GM12878 (cell line): Measurements from ENCODE around the gene NEO1. TPM values are rescaled to one million over a fixed set of nuclear protein-coding genes. Genes with fewer than 3 reads are reported as not detected.

ENCODE experiments used
- ATAC-seq: fragments of 200-7000 bp; cut with Tn5 transposase; 3 replicates; pipeline ENCODE4 v1.9.1; 2020; ENCODE audit warnings: mild to moderate bottlenecking, moderate library complexity
- BruUV-seq: library from RNA; stranded (reverse); fragments of 400-500 nt; replicated peaks from 2 replicates; lab custom pipeline; 2021; lab: Mats Ljungman, UMichigan
- CTCF ChIA-PET: fragments of 300-600 bp; sonication (Branson Sonifier 250); formaldehyde crosslinking; extraction: SDS; loops from one replicate; lab custom pipeline; 2021; ENCODE audit warnings: inconsistent platforms; lab: Yijun Ruan, JAX
- POLR2A ChIA-PET: fragments of 350-600 bp; formaldehyde crosslinking; extraction: SDS; loops from one replicate; lab custom pipeline; 2021; ENCODE audit warnings: inconsistent platforms; lab: Charles Lee
- RAD21 ChIA-PET: fragments of 300-600 bp; sonication (Branson Sonifier 250); formaldehyde crosslinking; loops from one replicate; lab custom pipeline; 2023; ENCODE audit warnings: antibody characterized with exemption; ENCODE audit not compliant: unreplicated experiment; lab: Charles Lee
- SMC1A ChIA-PET: fragments of 300-600 bp; sonication (Branson Sonifier 250); formaldehyde crosslinking; loops from one replicate; lab custom pipeline; 2023; ENCODE audit not compliant: unreplicated experiment, uncharacterized antibody; lab: Charles Lee
- DNase-seq: peaks from one replicate; pipeline ENCODE4 v3.0.0-alpha.2; 2011; ENCODE audit warnings: low read depth, low spot score
- FAIRE-seq: peaks from 3 replicates; lab custom pipeline; 2011; peaks lifted over from hg19 to GRCh38; lab: Jason Lieb, UNC
- H2AFZ ChIP-seq: 2 replicates; pipeline ENCODE4 v1.6.0; 2011; ENCODE audit warnings: low read depth, low read length, control low read depth; ENCODE audit not compliant: control insufficient read depth
- H3K27ac ChIP-seq: 2 replicates; pipeline ENCODE4 v1.5.1; 2011; ENCODE audit warnings: control low read depth; ENCODE audit not compliant: control insufficient read depth, insufficient read depth
- H3K27me3 ChIP-seq, 2 experiments: replicated peaks in 1 of 2; 2 replicates each; pipeline versions ENCODE4 v1.6.0 to v1.6.1; 2011; ENCODE audit warnings: low read length in 1 of 2; ENCODE audit not compliant: control insufficient read depth in 2 of 2, insufficient read depth in 2 of 2
- H3K36me3 ChIP-seq, 2 experiments: 2 replicates each; pipeline ENCODE4 v1.5.1; 2011; ENCODE audit warnings: low read length in 1 of 2; ENCODE audit not compliant: control insufficient read depth in 2 of 2, insufficient read depth in 2 of 2
- H3K4me1 ChIP-seq: 2 replicates; pipeline ENCODE4 v1.6.1; 2011; ENCODE audit warnings: mild to moderate bottlenecking, low read length, moderate library complexity, mixed read lengths; ENCODE audit not compliant: control insufficient read depth, insufficient read depth
- H3K4me2 ChIP-seq: 2 replicates; pipeline ENCODE4 v1.6.0; 2011; ENCODE audit warnings: control low read depth; ENCODE audit not compliant: control insufficient read depth, insufficient read depth
- H3K4me3 ChIP-seq: fragments of 200-600 bp; sonication (generic); 2 replicates; pipeline ENCODE4 v1.5.1; 2016
- H3K79me2 ChIP-seq: 2 replicates; pipeline ENCODE4 v1.6.0; 2011; ENCODE audit warnings: low read length; ENCODE audit not compliant: control insufficient read depth, insufficient read depth
- H3K9ac ChIP-seq: 2 replicates; pipeline ENCODE4 v1.8.0; 2011; ENCODE audit warnings: low read length, control low read depth, mixed read lengths; ENCODE audit not compliant: control insufficient read depth, insufficient read depth
- H3K9me3 ChIP-seq: replicated peaks from 3 replicates; pipeline ENCODE4 v1.5.1; 2011; ENCODE audit warnings: mild to moderate bottlenecking, low read length; ENCODE audit not compliant: control insufficient read depth, insufficient read depth
- H4K20me1 ChIP-seq: 2 replicates; pipeline ENCODE4 v1.6.0; 2011; ENCODE audit not compliant: control insufficient read depth, insufficient read depth
- NBN ChIP-seq: fragments of 450-650 bp; IDR thresholded peaks from 2 replicates; pipeline ENCODE4 v1.6.1; 2016
- PBX3 ChIP-seq: IDR thresholded peaks from 2 replicates; pipeline ENCODE4 v1.6.1; 2011; ENCODE audit warnings: mild to moderate bottlenecking, low read depth, low read length, moderate library complexity; ENCODE audit not compliant: insufficient replicate concordance
- PML ChIP-seq: IDR thresholded peaks from 2 replicates; pipeline ENCODE4 v1.6.1; 2012; ENCODE audit warnings: low read length, inconsistent platforms
- WGBS: methylation state at CpG from one replicate; pipeline ENCODE4 v1.1.6; 2016; ENCODE audit warnings: low lambda C conversion rate; ENCODE audit not compliant: insufficient replicate concordance, insufficient coverage; ENCODE audit errors: missing lambda C conversion rate; 5-methylcytosine and 5-hydroxymethylcytosine counted together
- in situ Hi-C: fragments of 300-500 bp; cut with MboI; formaldehyde crosslinking; loops from 9 replicates; pipeline ENCODE4 v1.14.3; 2018; ENCODE audit warnings: mixed read lengths
- intact Hi-C: fragments of 100-400 bp; cut with micrococcal nuclease; formaldehyde crosslinking; loops from one replicate; pipeline ENCODE4 v1.14.2; 2022; ENCODE audit not compliant: unreplicated experiment
- polyA plus RNA-seq, 11 experiments: library from polyadenylated mRNA; depleted of rRNA in 4 of 11; unstranded in 6 of 11; stranded (reverse) in 5 of 11; fragments of >200 nt; fragmentation: Nextera tagmentation in 4 of 11; fragmentation: Illumina TruSeq in 1 of 11; extraction: Ambion mirVana in 4 of 11; extraction: Trizol in 1 of 11; gene quantifications; 1 replicate in 1 of 11; 2 replicates in 10 of 11; pipeline versions ENCODE4 v1.2.1 to v1.2.3, GENCODE V29; 2011 to 2016; ENCODE audit warnings: inconsistent platforms in 2 of 11, missing spikeins in 2 of 11, low read depth in 1 of 11
- total RNA-seq, 4 experiments: library from RNA; depleted of rRNA in 3 of 4; stranded (reverse); fragments of >200 nt in 3 of 4; fragmentation: Illumina TruSeq in 1 of 4; extraction: Trizol in 1 of 4; gene quantifications; 2 replicates each; pipeline versions ENCODE4 v1.2.1 to v1.2.3, GENCODE V29; 2013 to 2021

Gene NEO1
- total and polyA plus RNA-seq, 10 of the 15 experiments (the other 5 are each of a cell fraction or from before 2014, with no cell fraction given): 0.03 to 2.0 (median 0.32) TPM

GRCh38 chr15:73054417-73054953 is 2.2 kb downstream of the NEO1 start:
- no peak overlapping the region for H3K4me2 ChIP-seq
- intact Hi-C loops (loop anchor here (10.0 kb wide), 1 partner anchor 330 kb away; no protein-coding TSS in a partner anchor), in situ Hi-C loops (no loop called here)
- H2AFZ ChIP-seq: no peak overlapping the region
- CTCF ChIA-PET: interaction anchor here (1.4 to 1.6 kb wide), 2 partner anchors 27 to 333 kb away, joined by 3 to 5 read pairs; no protein-coding TSS in a partner anchor
- H3K79me2 ChIP-seq: no peaks in the 10 kb centered on the region
- ATAC-seq: no peak
- H3K4me1 ChIP-seq: no peaks in the 10 kb centered on the region
- no peak overlapping the region for H3K27ac ChIP-seq
- no peak for TF ChIP-seq PBX3
- no peak for FAIRE-seq
- POLR2A ChIA-PET: no interaction called here
- SMC1A ChIA-PET: no interaction called here
- BruUV-seq: no TSS peak
- no peaks in the 10 kb centered on the region for H4K20me1 ChIP-seq
- RAD21 ChIA-PET: no interaction called here
- H3K9ac ChIP-seq: no peak overlapping the region
- H3K27me3 ChIP-seq: peaks cover 0 to 10% of the 10 kb centered on the region in 2 experiments; a peak in 1 of 4 replicates
- H3K36me3 ChIP-seq: no peaks in the 10 kb centered on the region
- WGBS: 38% methylated on average over 6 of the region's 6 CpGs
- DNase-seq: no peak
- H3K9me3 ChIP-seq: no peaks in the 10 kb centered on the region
- H3K4me3 ChIP-seq: no peak overlapping the region

GRCh38 chr15:73056460-73056859 is 4.2 kb downstream of the NEO1 start:
- DNase-seq (no peak), FAIRE-seq (no peak), ATAC-seq (no peak)
- intact Hi-C loops: loop anchor here (10.0 kb wide), 1 partner anchor 332 kb away; no protein-coding TSS in a partner anchor
- no peak overlapping the region for H3K4me3 ChIP-seq
- ChIA-PET RAD21 (no interaction called here), CTCF (no interaction called here), SMC1A (no interaction called here), POLR2A (no interaction called here)
- H2AFZ ChIP-seq: no peak overlapping the region
- H3K4me1 ChIP-seq: no peaks in the 10 kb centered on the region
- TF ChIP-seq PML: no peak
- TF ChIP-seq NBN: no peak
- no peaks in the 10 kb centered on the region for H3K9me3 ChIP-seq
- BruUV-seq: no TSS peak
- H3K36me3 ChIP-seq: no peaks in the 10 kb centered on the region
- H4K20me1 ChIP-seq: no peaks in the 10 kb centered on the region
- WGBS: 58% methylated on average over 3 of the region's 3 CpGs
- in situ Hi-C loops: no loop called here
- H3K27me3 ChIP-seq: peaks cover 0 to 7% of the 10 kb centered on the region in 2 experiments; a peak in 1 of 4 replicates
- H3K79me2 ChIP-seq: no peaks in the 10 kb centered on the region
- H3K9ac ChIP-seq: no peak overlapping the region
- no peak overlapping the region for H3K4me2 ChIP-seq
- no peak overlapping the region for H3K27ac ChIP-seq
